ENCODE measurements around the gene SESN1.
A peak's percentile ranks its signal among the peaks of the same experiment; 100 is the strongest.

Gene SESN1

DNA sequence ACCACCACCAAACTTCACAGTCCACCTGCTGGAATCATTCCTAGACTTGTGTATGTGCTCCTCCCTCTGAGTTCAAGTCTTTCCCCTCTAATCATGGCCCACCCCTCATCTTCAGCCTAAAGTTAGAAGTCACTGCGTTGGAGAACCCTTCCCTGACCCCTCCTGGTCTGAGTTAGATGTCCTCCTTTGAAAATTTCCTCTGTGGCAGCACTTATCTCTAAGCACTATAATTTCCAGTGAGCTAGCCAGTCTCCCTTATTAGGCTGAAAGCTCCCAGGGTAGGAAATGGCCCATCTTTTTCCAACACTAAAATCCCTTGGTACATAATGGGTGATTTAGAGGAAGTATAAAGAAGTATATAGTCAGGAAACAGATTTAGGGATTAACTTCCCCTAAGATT, 63.2 kb downstream of the SESN1 start:
- DNase-seq (ENCODE audit: low read depth in 1 of 2, low spot score in 1 of 2), result no peak

DNA sequence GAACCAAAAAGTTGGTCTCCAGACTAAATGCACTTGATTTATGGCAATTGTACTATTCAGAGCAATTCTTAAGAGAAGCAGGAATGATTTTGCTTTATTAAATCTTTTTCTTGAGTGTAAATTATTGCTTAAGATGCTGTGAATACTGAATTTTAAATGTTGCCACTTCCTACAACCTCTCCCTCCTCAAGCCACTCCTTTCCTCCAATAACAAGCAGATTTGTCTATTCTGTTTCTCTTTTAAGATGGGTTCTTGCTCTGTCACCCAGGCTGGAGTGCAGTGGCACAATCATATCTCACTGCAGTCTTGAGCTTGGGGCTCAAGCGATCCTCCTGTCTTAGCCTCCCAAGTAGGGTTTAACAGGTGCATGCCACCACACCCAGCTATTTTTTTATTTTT, 65.3 kb downstream of the SESN1 start:
- no peak for DNase-seq (ENCODE audit: low read depth in 1 of 2, low spot score in 1 of 2)

DNA sequence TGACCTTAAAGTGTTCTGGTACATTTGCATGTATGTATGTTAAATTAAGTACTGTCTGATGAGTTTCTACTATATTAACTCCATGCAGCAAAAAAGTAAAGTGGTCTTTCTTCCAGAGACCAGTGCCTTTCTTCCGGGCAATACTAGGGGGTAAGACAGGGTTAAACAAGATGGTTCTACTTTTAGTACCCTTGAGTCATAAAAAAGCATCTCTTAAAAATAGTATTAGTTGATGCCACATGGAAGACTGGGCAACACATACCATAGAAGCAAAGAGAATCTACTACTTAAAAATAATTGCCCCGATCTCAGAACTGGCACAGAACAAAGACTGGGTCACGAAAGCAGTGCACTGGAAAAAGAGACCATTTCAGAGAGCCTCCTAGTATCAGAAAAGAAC, 66.2 kb downstream of the SESN1 start:
- DNase-seq (ENCODE audit: low read depth in 1 of 2, low spot score in 1 of 2), result no peak

GRCh38 chr6:109027964-109028363, 66.7 kb downstream of the SESN1 start:
- DNase-seq (ENCODE audit: low read depth in 1 of 2, low spot score in 1 of 2), result no peak

DNA sequence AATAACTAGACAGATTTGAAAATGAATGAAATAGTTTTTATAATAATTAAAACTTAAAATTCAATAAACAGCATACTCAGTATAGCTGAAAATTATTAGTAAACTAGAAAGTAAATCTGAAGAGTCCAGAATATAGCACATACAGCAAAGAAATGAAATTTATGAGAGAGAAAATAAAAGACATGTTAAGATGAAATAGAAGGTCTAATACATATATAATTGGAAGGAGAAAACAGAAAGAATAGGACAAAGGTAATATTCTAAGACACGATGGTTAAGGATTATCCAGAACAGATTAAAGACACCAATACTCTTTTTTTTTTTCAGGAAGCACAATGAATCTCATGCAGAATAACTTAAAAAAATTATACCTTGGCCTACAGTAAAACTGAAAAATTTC, 69.0 kb downstream of the SESN1 start:
- no peak for DNase-seq (ENCODE audit: low read depth in 1 of 2, low spot score in 1 of 2)

DNA sequence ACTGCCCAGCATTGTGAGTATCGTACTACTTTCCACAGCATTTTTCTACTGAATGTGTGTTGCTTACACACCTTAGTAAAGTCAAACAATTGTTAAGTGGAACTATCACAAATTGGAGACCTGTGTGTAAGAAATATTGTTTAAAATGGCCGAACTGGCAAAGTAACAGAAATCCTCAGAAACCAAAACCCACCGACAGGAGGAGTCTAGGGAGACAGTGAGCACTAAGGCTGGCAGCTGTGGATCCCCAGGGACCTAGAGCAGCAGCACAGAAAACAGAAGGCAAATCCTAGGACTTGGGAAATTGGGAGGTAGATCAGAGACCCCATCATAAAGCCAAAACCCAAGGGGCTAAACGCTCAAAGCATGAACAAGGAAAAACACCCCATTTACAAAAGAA, 69.9 kb downstream of the SESN1 start:
- DNase-seq (ENCODE audit: low read depth in 1 of 2, low spot score in 1 of 2), result no peak

DNA sequence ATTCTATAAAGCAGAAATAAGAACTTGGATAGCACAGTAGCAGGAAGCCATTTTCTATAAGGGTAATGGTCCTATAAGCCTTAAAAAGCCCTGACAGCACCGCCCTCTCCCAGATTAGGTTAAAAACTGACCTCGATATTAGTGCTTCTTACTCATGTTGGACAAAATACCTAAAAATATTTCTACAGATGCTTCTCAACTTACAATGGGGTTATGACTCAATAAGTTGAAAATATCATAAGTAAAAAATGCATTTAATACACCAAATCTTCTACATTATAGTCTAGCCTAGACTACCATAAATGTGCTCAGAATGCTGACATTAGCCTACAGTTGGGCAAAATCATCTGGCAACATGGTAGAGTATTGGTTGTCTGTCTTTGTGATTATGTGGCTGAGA, 70.3 kb downstream of the SESN1 start:
- DNase-seq (ENCODE audit: low read depth in 1 of 2, low spot score in 1 of 2), result no peak

GRCh38 chr6:109023356-109023925, 71.2 kb downstream of the SESN1 start:
- no peak for DNase-seq (ENCODE audit: low read depth in 1 of 2, low spot score in 1 of 2)

- no peak for DNase-seq (ENCODE audit: low read depth in 1 of 2, low spot score in 1 of 2)
Measured at GRCh38 chr6:109021870-109022269, 72.8 kb downstream of the SESN1 start.

- no peak for DNase-seq (ENCODE audit: low read depth in 1 of 2, low spot score in 1 of 2)
Measured at GRCh38 chr6:109019911-109020310, 74.7 kb downstream of the SESN1 start.

DNA sequence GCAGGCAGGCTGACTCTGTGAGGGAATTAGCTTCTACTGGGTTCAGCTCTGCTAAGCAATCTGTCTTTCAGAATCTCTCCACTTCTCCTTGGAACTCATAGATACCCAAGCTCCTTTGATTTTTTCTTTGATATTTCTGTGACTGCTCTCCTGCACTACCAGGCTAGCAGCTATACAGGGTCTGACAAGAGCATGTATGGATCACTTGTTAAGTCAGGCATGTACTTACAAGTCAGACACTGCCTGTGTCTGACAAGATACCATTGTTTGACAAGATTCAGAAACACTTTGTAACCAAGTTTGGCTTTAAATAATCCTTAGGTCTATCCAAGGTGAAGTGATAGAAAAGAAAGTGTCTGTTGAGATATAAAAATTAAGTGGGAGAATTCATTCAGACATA, 79.5 kb downstream of the SESN1 start:
- DNase-seq (ENCODE audit: low read depth in 1 of 2, low spot score in 1 of 2), result no peak

GRCh38 chr6:109014606-109015005, 80.0 kb downstream of the SESN1 start:
- DNase-seq (ENCODE audit: low read depth in 1 of 2, low spot score in 1 of 2), result no peak

DNA sequence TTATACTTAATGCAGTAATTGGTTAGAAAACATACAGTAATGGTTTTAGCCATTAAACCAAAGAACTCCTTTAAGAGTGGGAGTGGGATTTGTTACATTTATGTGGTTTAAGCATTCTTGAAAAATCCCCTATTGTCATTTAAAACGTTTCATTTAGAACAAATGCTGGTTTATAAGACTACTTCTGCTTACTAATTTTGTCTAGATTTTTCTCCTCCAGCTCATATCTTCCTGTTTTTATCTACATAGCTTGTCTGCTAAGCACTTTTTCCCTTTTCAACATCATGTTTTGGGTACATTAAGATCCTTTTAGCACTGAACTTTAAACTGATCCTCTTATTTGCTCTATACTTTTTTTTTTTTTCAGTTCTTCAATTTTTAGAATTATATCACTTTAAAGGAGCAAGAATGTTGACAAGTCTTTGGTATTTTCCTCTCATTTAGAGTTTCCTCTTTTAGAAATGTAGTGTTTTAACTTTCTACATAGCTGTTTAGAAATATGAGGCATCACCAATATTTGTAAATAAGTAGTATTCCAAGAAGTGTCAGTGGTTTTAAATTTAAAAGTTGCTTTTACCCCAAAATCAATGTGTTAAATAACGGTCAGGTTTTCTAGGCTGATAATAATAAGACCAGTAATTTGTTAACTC, 80.9 kb downstream of the SESN1 start:
- no peak for DNase-seq (ENCODE audit: low read depth in 1 of 2, low spot score in 1 of 2)

- no peak for DNase-seq (ENCODE audit: low read depth in 1 of 2, low spot score in 1 of 2)
Measured at GRCh38 chr6:109010705-109011102, 83.9 kb downstream of the SESN1 start.

DNA sequence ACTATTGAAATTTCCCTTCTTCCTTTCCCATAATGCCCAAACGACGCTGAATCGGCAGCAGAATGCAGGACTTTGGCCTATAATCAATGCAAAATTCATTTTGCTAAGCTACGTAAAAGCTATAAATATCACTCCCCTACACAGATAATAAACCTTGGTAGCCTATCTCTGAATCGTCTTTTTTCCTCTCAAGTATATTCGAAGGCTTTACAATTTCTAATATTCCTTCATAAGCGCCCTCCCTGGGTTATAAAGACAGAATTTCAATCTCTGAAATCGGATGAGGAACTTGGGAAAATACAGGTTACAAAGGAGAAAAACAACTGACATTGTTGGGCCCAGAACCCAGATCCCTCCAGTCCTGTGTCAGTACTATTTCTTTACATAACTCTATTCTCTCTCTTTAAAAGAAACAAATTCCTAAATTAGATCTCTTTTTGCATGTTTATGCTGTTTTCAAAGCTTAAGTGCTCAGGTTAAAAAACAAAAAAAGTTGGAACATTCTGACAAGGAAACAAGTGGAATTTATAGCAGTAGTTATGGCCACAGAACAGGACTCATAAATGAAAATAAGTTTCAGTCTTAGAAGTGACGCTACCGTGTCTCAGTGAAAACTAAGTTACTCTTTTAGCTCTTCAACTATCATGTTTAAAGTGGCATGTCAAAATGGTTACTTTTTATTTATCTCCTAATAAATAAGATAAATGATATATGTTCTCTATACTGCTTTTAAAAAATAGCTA, 84.5 kb downstream of the SESN1 start:
- no peak for DNase-seq (ENCODE audit: low read depth in 1 of 2, low spot score in 1 of 2)

GRCh38 chr6:109009236-109009961, 85.2 kb downstream of the SESN1 start:
- DNase-seq (ENCODE audit: low read depth in 1 of 2, low spot score in 1 of 2), result peak; percentile 81 to 89

DNA sequence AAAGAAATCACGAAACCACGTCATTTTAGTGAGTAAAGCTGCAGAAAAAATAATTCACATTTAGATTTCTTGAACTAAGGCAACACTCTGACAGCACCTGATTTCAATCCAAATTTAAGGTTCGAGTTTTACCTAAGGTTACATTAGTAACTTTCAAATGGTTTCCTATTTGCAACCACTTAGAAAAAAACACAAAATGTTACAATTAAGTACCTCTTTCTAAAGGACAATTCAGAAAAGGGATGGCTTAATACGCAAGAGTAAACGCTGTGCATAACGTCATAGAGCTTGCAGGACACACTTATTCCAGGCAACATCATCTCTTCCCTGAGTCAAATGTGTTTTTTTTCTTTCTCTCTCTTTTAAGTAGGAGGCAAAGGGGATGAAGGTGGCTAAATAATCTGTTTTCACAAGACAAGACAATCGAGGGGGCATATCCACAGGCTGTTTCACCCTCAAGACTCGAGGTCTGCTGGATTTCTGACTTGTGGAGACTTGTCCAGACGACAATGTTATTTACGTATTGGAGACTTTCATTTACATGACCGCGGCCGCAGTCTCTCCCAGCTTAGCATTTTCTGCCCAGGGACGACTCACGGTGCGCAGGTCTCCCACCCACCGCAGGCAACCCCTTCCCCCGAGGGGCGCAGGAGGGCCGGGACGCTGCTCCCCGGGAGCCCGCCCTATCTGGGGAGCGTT, 86.0 kb downstream of the SESN1 start:
- DNase-seq (ENCODE audit: low read depth in 1 of 2, low spot score in 1 of 2), result peak in 1 of 2 donors; percentile 4

- no peak for DNase-seq (ENCODE audit: low read depth in 1 of 2, low spot score in 1 of 2)
Measured at GRCh38 chr6:109008054-109008453, 86.6 kb downstream of the SESN1 start.

GRCh38 chr6:109007521-109007920, 87.1 kb downstream of the SESN1 start:
- DNase-seq (ENCODE audit: low read depth in 1 of 2, low spot score in 1 of 2), result no peak

- no peak for DNase-seq (ENCODE audit: low read depth in 1 of 2, low spot score in 1 of 2)
Measured at GRCh38 chr6:109006818-109007217, 87.8 kb downstream of the SESN1 start.

GRCh38 chr6:109002882-109003281, 91.8 kb downstream of the SESN1 start:
- no peak for DNase-seq (ENCODE audit: low read depth in 1 of 2, low spot score in 1 of 2)
